Osteoblast (primary cell): Measurements from ENCODE around the gene P2RX6. TPM values are rescaled to one million over a fixed set of nuclear protein-coding genes. Genes with fewer than 3 reads are reported as not detected.
A peak's percentile ranks its signal among the peaks of the same experiment; 100 is the strongest.
"Not testable (repeated sequence)": the region's sequence is repeated elsewhere in the genome, so short reads cannot be mapped to it uniquely, and the experiment has no call there.

ENCODE experiments used
- DNase-seq: peaks from one replicate; pipeline ENCODE4 v3.0.0; 2011; ENCODE audit warnings: low spot score, mixed read lengths; ENCODE audit not compliant: insufficient read length; ENCODE audit errors: missing footprints
- H2AFZ ChIP-seq: 2 replicates; pipeline ENCODE4 v1.6.0; 2011; ENCODE audit warnings: mild to moderate bottlenecking, low read length
- H3K27ac ChIP-seq: 2 replicates; pipeline ENCODE4 v1.5.1; 2011; ENCODE audit warnings: mild to moderate bottlenecking, low read depth, low read length, moderate library complexity
- H3K27me3 ChIP-seq: 2 replicates; pipeline ENCODE4 v1.6.0; 2012; ENCODE audit warnings: mild to moderate bottlenecking, control low read depth, inconsistent platforms, low read length, moderate library complexity; ENCODE audit not compliant: insufficient read depth
- H3K36me3 ChIP-seq: 2 replicates; pipeline ENCODE4 v1.5.1; 2011; ENCODE audit warnings: mild to moderate bottlenecking, low read length, control low read depth, moderate library complexity; ENCODE audit not compliant: insufficient read depth
- H3K4me1 ChIP-seq: 2 replicates; pipeline ENCODE4 v1.5.1; 2011; ENCODE audit warnings: mild to moderate bottlenecking, low read length, control low read depth, moderate library complexity; ENCODE audit not compliant: insufficient read depth
- H3K4me2 ChIP-seq: 2 replicates; pipeline ENCODE4 v1.6.0; 2011; ENCODE audit warnings: mild to moderate bottlenecking, low read length; ENCODE audit not compliant: insufficient read depth
- H3K4me3 ChIP-seq: fragments of 200-600 bp; sonication (generic); 3 replicates; pipeline ENCODE4 v1.5.1; 2012; ENCODE audit warnings: mild to moderate bottlenecking, low read length, inconsistent platforms; ENCODE audit not compliant: insufficient read depth
- H3K79me2 ChIP-seq: 2 replicates; pipeline ENCODE4 v1.6.0; 2012; ENCODE audit warnings: mild to moderate bottlenecking, low read length, control low read depth, inconsistent platforms; ENCODE audit not compliant: insufficient read depth
- H3K9me3 ChIP-seq: 2 replicates; pipeline ENCODE4 v1.5.1; 2011; ENCODE audit warnings: low read depth, low read length, control low read depth
- H4K20me1 ChIP-seq: 2 replicates; pipeline ENCODE4 v1.6.0; 2012; ENCODE audit warnings: mild to moderate bottlenecking, low read length, control low read depth; ENCODE audit not compliant: insufficient read depth
- CTCF ChIP-seq: IDR thresholded peaks from 2 replicates; pipeline ENCODE4 v1.5.1; 2011; ENCODE audit warnings: mild to moderate bottlenecking, low read depth, low read length, moderate library complexity; ENCODE audit errors: extremely low read depth
- total RNA-seq: library from RNA; depleted of rRNA; stranded (reverse); fragments of >200 nt; gene quantifications from 2 replicates; pipeline ENCODE4 v1.2.3, GENCODE V29; 2012

P2RX6 gene
- total RNA-seq, 1 donor: 5.1 TPM

GRCh38 chr22:21068681-21069276 lies 53.8 kb downstream of the P2RX6 start:
- Histone ChIP-seq H3K4me2 (no peak overlapping the region), H2AFZ (no peak overlapping the region), H3K27ac (no peak overlapping the region), H3K36me3 (no peaks in the 10 kb centered on the region), H3K4me1 (peaks cover 4% of the 10 kb centered on the region), H3K4me3 (no peak overlapping the region), H4K20me1 (no peaks in the 10 kb centered on the region), H3K27me3 (peaks cover 5% of the 10 kb centered on the region), H3K79me2 (no peaks in the 10 kb centered on the region), H3K9me3 (no peaks in the 10 kb centered on the region)
- no peak for DNase-seq
- no peak for TF ChIP-seq CTCF

- H3K4me3 ChIP-seq: no peak overlapping the region
- H3K27ac ChIP-seq: no peak overlapping the region
- no peak overlapping the region for H3K4me2 ChIP-seq
- peaks cover 5% of the 10 kb centered on the region for H3K27me3 ChIP-seq
- no peaks in the 10 kb centered on the region for H3K9me3 ChIP-seq
- DNase-seq: no peak
- no peaks in the 10 kb centered on the region for H3K36me3 ChIP-seq
- no peaks in the 10 kb centered on the region for H3K79me2 ChIP-seq
- no peaks in the 10 kb centered on the region for H4K20me1 ChIP-seq
- no peak overlapping the region for H2AFZ ChIP-seq
- H3K4me1 ChIP-seq: peaks cover 10% of the 10 kb centered on the region
- no peak for TF ChIP-seq CTCF
Observed at GRCh38 chr22:21069375-21069774, 54.4 kb downstream of the P2RX6 start.

- TF ChIP-seq CTCF: no peak
- Histone ChIP-seq H3K79me2 (no peaks in the 10 kb centered on the region), H2AFZ (no peak overlapping the region), H3K27ac (no peak overlapping the region), H3K27me3 (no peaks in the 10 kb centered on the region), H3K4me1 (peaks cover 13% of the 10 kb centered on the region), H3K4me2 (no peak overlapping the region), H3K36me3 (no peaks in the 10 kb centered on the region), H3K4me3 (no peak overlapping the region), H3K9me3 (no peaks in the 10 kb centered on the region), H4K20me1 (no peaks in the 10 kb centered on the region)
- DNase-seq: peak; percentile 63
Observed at GRCh38 chr22:21070690-21071615, 56.0 kb downstream of the P2RX6 start.

- not testable (repeated sequence) for H3K4me3 ChIP-seq, H3K4me2 ChIP-seq, H3K9me3 ChIP-seq, H2AFZ ChIP-seq, H3K27ac ChIP-seq, H3K27me3 ChIP-seq, H3K36me3 ChIP-seq, DNase-seq, H3K79me2 ChIP-seq, H4K20me1 ChIP-seq
- peaks cover 13% of the 10 kb centered on the region for H3K4me1 ChIP-seq
Observed at GRCh38 chr22:21071796-21072195, 56.8 kb downstream of the P2RX6 start.
